Heart left ventricle (tissue), 13 donors: ENCODE results near the gene TNS3.

Experiments
- POLR2A ChIP-seq, 2 donors: fragments of 450-650 bp; IDR thresholded peaks; one replicate each; pipeline ENCODE4 v1.6.1; 2017; ENCODE audit warnings: antibody characterized with exemption in 2 of 2, mild to moderate bottlenecking in 2 of 2, moderate library complexity in 2 of 2
- TF ChIP-seq, protein P1 (sequence below), 12 donors: fragments of 200-600 bp; sonication (generic) in 4 of 12; IDR thresholded peaks; one replicate each; pipeline versions ENCODE4 v1.5.0 to v1.8.0; 2018 to 2022; ENCODE audit warnings: antibody characterized with exemption in 12 of 12, mild to moderate bottlenecking in 5 of 12
- donor health status: ischemic (EF 13 %, LVEDD 7.1; RV severe dilation, severe dysfunction).
- donor health status: DM: no; HTN: yes; CAD: no.
- donor health status: DM: no; HTN: no; CAD: no.
- donor health status: ischemic (EF 25% LVEDD 6.9; RV normal size, moderate dysfunction).
- donor health status: ischemic (EF 25% LVEDD 5.7; RV mildly dilated, moderate dysfunction).
- donor health status: ischemic (EF 35%, LVEDD 5.7; RV mildly dilated, moderate dysfunction).
- donor health status: nonischemic (EF 11% LVEDD 7.7; RV severe dilation, severe dysfunction).
- donor health status: DM: yes; HTN: yes; CAD: no.
- donor health status: PGD.
- donor health status: ischemic (EF 29% LVEDD 5.4; RV normal size, mild dysfunction).
- donor health status: nonischemic (EF 23%, LVEDD 6.1; RV moderate dilation, normal function).

DNA sequence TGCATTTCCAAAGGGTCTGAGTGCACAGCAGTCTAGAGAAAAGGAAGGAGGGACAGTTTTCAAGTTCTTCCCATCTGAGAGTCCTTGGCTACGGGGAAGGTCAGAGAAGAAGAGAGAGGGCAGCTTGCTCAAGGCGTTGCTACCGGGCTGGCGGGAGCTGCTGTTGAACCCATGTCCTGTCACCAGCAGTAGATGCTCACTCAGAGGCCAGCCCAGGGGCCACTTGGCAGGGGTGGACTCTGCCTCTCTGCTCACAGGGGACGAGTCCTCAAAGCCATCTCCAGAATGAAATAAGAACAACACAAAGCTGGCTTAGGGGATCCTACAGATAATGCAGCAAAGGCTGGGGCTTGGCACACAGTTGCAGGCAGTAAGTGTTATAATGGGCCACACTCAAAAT is 231.5 kb downstream of the TNS3 start:
- TF ChIP-seq, protein P1, sequence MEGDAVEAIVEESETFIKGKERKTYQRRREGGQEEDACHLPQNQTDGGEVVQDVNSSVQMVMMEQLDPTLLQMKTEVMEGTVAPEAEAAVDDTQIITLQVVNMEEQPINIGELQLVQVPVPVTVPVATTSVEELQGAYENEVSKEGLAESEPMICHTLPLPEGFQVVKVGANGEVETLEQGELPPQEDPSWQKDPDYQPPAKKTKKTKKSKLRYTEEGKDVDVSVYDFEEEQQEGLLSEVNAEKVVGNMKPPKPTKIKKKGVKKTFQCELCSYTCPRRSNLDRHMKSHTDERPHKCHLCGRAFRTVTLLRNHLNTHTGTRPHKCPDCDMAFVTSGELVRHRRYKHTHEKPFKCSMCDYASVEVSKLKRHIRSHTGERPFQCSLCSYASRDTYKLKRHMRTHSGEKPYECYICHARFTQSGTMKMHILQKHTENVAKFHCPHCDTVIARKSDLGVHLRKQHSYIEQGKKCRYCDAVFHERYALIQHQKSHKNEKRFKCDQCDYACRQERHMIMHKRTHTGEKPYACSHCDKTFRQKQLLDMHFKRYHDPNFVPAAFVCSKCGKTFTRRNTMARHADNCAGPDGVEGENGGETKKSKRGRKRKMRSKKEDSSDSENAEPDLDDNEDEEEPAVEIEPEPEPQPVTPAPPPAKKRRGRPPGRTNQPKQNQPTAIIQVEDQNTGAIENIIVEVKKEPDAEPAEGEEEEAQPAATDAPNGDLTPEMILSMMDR (IDR thresholded peaks at IDR 0.05): no peak
- no peak for TF ChIP-seq POLR2A (IDR thresholded peaks at IDR 0.05)
